H1 (cell line): ENCODE measurements around the gene FRY. TPM values are rescaled to one million over a fixed set of nuclear protein-coding genes. Genes with fewer than 3 reads are reported as not detected.

Experiments
- CTCF ChIA-PET: fragments of 300-600 bp; sonication (Branson Sonifier 250); formaldehyde crosslinking; loops from one replicate; lab custom pipeline; 2021; ENCODE audit not compliant: partially characterized antibody; lab: Charles Lee
- POLR2A ChIA-PET: fragments of 300-600 bp; sonication (Branson Sonifier 250); formaldehyde crosslinking; loops from one replicate; lab custom pipeline; 2021; ENCODE audit warnings: inconsistent platforms; ENCODE audit not compliant: partially characterized antibody; lab: Charles Lee
- DNase-seq, 2 experiments: peaks; one replicate each; pipeline versions ENCODE4 v3.0.0 to v3.0.0-alpha.2; 2010 to 2022; ENCODE audit warnings: low spot score in 2 of 2, low read depth in 1 of 2, mixed read lengths in 1 of 2
- FAIRE-seq: peaks from 2 replicates; lab custom pipeline; 2011; peaks lifted over from hg19 to GRCh38; lab: Jason Lieb, UNC
- H2AFZ ChIP-seq: 2 replicates; pipeline ENCODE4 v1.8.1; 2012; ENCODE audit warnings: low read length, inconsistent platforms
- H2AK5ac ChIP-seq: 2 replicates; pipeline ENCODE4 v1.6.1; 2013; ENCODE audit warnings: low read depth, low read length
- H2BK120ac ChIP-seq: replicated peaks from 2 replicates; pipeline ENCODE3; 2013; ENCODE audit warnings: low read depth, low read length, inconsistent platforms
- H2BK12ac ChIP-seq: 2 replicates; pipeline ENCODE4 v1.6.1; 2013; ENCODE audit warnings: low read depth, low read length
- H2BK15ac ChIP-seq: 2 replicates; pipeline ENCODE4 v1.6.1; 2013; ENCODE audit warnings: low read length
- H2BK20ac ChIP-seq: 2 replicates; pipeline ENCODE4 v1.6.1; 2013; ENCODE audit warnings: low read length
- H2BK5ac ChIP-seq: 2 replicates; pipeline ENCODE4 v1.6.1; 2013; ENCODE audit warnings: low read depth, low read length
- H3K14ac ChIP-seq: 2 replicates; pipeline ENCODE4 v1.6.1; 2013; ENCODE audit warnings: inconsistent platforms; ENCODE audit not compliant: insufficient read length
- H3K18ac ChIP-seq: 2 replicates; pipeline ENCODE4 v1.6.1; 2013; ENCODE audit warnings: low read length; ENCODE audit errors: extremely low read depth
- H3K23ac ChIP-seq: 2 replicates; pipeline ENCODE4 v1.6.1; 2013; ENCODE audit warnings: inconsistent platforms; ENCODE audit not compliant: insufficient read length
- H3K23me2 ChIP-seq: 2 replicates; pipeline ENCODE4 v1.6.1; 2013; ENCODE audit warnings: low read depth, low read length
- H3K27ac ChIP-seq: 2 replicates; pipeline ENCODE4 v1.6.1; 2011; ENCODE audit warnings: low read depth, low read length, inconsistent platforms
- H3K27me3 ChIP-seq, 4 experiments: replicated peaks in 1 of 4; 1 replicate in 1 of 4; 2 replicates in 3 of 4; pipeline versions ENCODE4 v1.6.1 to v1.8.1; 2011 to 2013; ENCODE audit warnings: low read length in 3 of 4, mild to moderate bottlenecking in 3 of 4, inconsistent platforms in 2 of 4, mixed read lengths in 2 of 4, moderate library complexity in 1 of 4; ENCODE audit not compliant: control insufficient read depth in 3 of 4, insufficient read depth in 3 of 4; ENCODE audit errors: extremely low read depth in 1 of 4
- H3K36me3 ChIP-seq, 4 experiments: 2 replicates each; pipeline versions ENCODE4 v1.6.1 to v1.8.1; 2011 to 2013; ENCODE audit warnings: mild to moderate bottlenecking in 4 of 4, low read length in 3 of 4, moderate library complexity in 2 of 4, control low read depth in 1 of 4, inconsistent platforms in 1 of 4; ENCODE audit not compliant: insufficient read depth in 4 of 4, control insufficient read depth in 2 of 4
- H3K4ac ChIP-seq: replicated peaks from 2 replicates; pipeline ENCODE3; 2013; ENCODE audit warnings: low read length, low read depth, mixed read lengths, inconsistent platforms; ENCODE audit not compliant: insufficient read length
- H3K4me1 ChIP-seq, 4 experiments: replicated peaks in 1 of 4; 1 replicate in 1 of 4; 2 replicates in 3 of 4; pipeline versions ENCODE4 v1.6.1 to v1.8.1; 2011 to 2013; ENCODE audit warnings: low read length in 3 of 4, inconsistent platforms in 2 of 4, mixed read lengths in 1 of 4; ENCODE audit not compliant: insufficient read depth in 4 of 4, control insufficient read depth in 3 of 4
- H3K4me2 ChIP-seq, 2 experiments: 2 replicates each; pipeline versions ENCODE4 v1.6.1 to v1.8.1; 2011 to 2013; ENCODE audit warnings: low read depth in 2 of 2, low read length in 2 of 2, control low read depth in 1 of 2, inconsistent platforms in 1 of 2, mild to moderate bottlenecking in 1 of 2; ENCODE audit not compliant: insufficient read depth in 1 of 2
- H3K4me3 ChIP-seq, 4 experiments: fragments of 200-600, 300-600 bp in 1 of 4; sonication (generic), shearing (Covaris generic), sonication (Bioruptor Twin) in 1 of 4; 2 replicates each; pipeline versions ENCODE4 v1.5.1 to v1.8.1; 2011 to 2016; ENCODE audit warnings: low read length in 4 of 4, low read depth in 3 of 4, control low read depth in 2 of 4, inconsistent platforms in 2 of 4, mild to moderate bottlenecking in 2 of 4, mixed read lengths in 1 of 4, moderate library complexity in 1 of 4; ENCODE audit not compliant: insufficient read depth in 2 of 4; ENCODE audit errors: extremely low read depth in 1 of 4
- H3K56ac ChIP-seq: replicated peaks from 2 replicates; pipeline ENCODE3; 2013; ENCODE audit warnings: low read depth, mild to moderate bottlenecking, mixed read lengths, low read length, inconsistent platforms; ENCODE audit not compliant: insufficient read length
- H3K79me1 ChIP-seq: 2 replicates; pipeline ENCODE4 v1.6.1; 2013; ENCODE audit warnings: low read depth, low read length, control low read depth
- H3K79me2 ChIP-seq, 2 experiments: 2 replicates each; pipeline versions ENCODE4 v1.6.1 to v1.8.1; 2012 to 2013; ENCODE audit warnings: low read length in 2 of 2, mild to moderate bottlenecking in 2 of 2, inconsistent platforms in 1 of 2; ENCODE audit not compliant: insufficient read depth in 2 of 2, control insufficient read depth in 1 of 2
- H3K9ac ChIP-seq, 4 experiments: replicated peaks in 1 of 4; 1 replicate in 1 of 4; 2 replicates in 3 of 4; pipeline versions ENCODE4 v1.6.1 to v1.8.1; 2011 to 2013; ENCODE audit warnings: low read depth in 3 of 4, low read length in 3 of 4, control low read depth in 2 of 4, mild to moderate bottlenecking in 2 of 4, moderate library complexity in 2 of 4, inconsistent platforms in 1 of 4; ENCODE audit errors: extremely low read depth in 1 of 4
- H3K9me3 ChIP-seq, 2 experiments: 2 replicates each; pipeline versions ENCODE4 v1.6.1 to v1.8.1; 2012 to 2013; ENCODE audit warnings: mild to moderate bottlenecking in 2 of 2, moderate library complexity in 2 of 2, control low read depth in 1 of 2, inconsistent platforms in 1 of 2, low read depth in 1 of 2, low read length in 1 of 2, mixed read lengths in 1 of 2; ENCODE audit not compliant: insufficient read depth in 2 of 2
- H4K20me1 ChIP-seq, 2 experiments: replicated peaks in 1 of 2; 2 replicates each; pipeline versions ENCODE3 to v1.8.1; 2011 to 2013; ENCODE audit warnings: inconsistent platforms in 2 of 2, low read length in 2 of 2, mild to moderate bottlenecking in 1 of 2; ENCODE audit not compliant: insufficient read depth in 2 of 2, control insufficient read depth in 1 of 2
- H4K5ac ChIP-seq: 2 replicates; pipeline ENCODE4 v1.6.1; 2013; ENCODE audit warnings: low read length, low read depth, mixed read lengths, inconsistent platforms; ENCODE audit not compliant: insufficient read length
- H4K8ac ChIP-seq: 2 replicates; pipeline ENCODE4 v1.8.0; 2013; ENCODE audit warnings: mild to moderate bottlenecking, moderate library complexity, low read length, inconsistent platforms; ENCODE audit not compliant: insufficient read depth; ENCODE audit errors: extremely low read depth
- H4K91ac ChIP-seq: replicated peaks from 2 replicates; pipeline ENCODE3; 2013; ENCODE audit warnings: low read length, mixed read lengths, inconsistent platforms; ENCODE audit not compliant: insufficient read length
- HDAC2 ChIP-seq, 2 experiments: fragments of 300-600 bp in 1 of 2; sonication (generic) in 1 of 2; IDR thresholded peaks; 2 replicates each; pipeline ENCODE4 v1.6.1; 2011 to 2012; ENCODE audit warnings: low read depth in 2 of 2, low read length in 2 of 2, mild to moderate bottlenecking in 2 of 2, moderate library complexity in 2 of 2, borderline replicate concordance in 1 of 2, inconsistent platforms in 1 of 2
- KDM1A ChIP-seq: fragments of 200-600, 300-600 bp; sonication (generic); IDR thresholded peaks from 2 replicates; pipeline ENCODE4 v1.7.1; 2016; ENCODE audit warnings: mild to moderate bottlenecking, low read length, borderline replicate concordance
- NANOG ChIP-seq: IDR thresholded peaks from 2 replicates; pipeline ENCODE4 v1.6.1; 2011; ENCODE audit warnings: low read length, low read depth, mild to moderate bottlenecking, inconsistent platforms; ENCODE audit not compliant: insufficient read depth, poor library complexity, severe bottlenecking
- NRF1 ChIP-seq: IDR thresholded peaks from 2 replicates; pipeline ENCODE4 v1.6.1; 2011; ENCODE audit warnings: mild to moderate bottlenecking, low read depth, low read length, improper control_type of control experiment
- POLR2A ChIP-seq, 2 experiments: IDR thresholded peaks; 1 replicate in 1 of 2; 2 replicates in 1 of 2; pipeline ENCODE4 v1.6.1; 2011; ENCODE audit warnings: low read depth in 2 of 2, low read length in 2 of 2, mild to moderate bottlenecking in 2 of 2; ENCODE audit errors: control extremely low read depth in 1 of 2
- RAD21 ChIP-seq, 2 experiments: IDR thresholded peaks in 1 of 2; conservative IDR thresholded peaks in 1 of 2; 2 replicates each; pipeline ENCODE4 v1.6.1; 2011; ENCODE audit warnings: low read depth in 2 of 2, low read length in 2 of 2, improper control_type of control experiment in 1 of 2, inconsistent platforms in 1 of 2, mild to moderate bottlenecking in 1 of 2, moderate library complexity in 1 of 2
- RXRA ChIP-seq: IDR thresholded peaks from 2 replicates; pipeline ENCODE4 v1.6.1; 2011; ENCODE audit warnings: low read depth, mild to moderate bottlenecking, low read length, moderate library complexity; ENCODE audit not compliant: insufficient read depth
- SIN3A ChIP-seq, 2 experiments: IDR thresholded peaks in 1 of 2; conservative IDR thresholded peaks in 1 of 2; 2 replicates each; pipeline ENCODE4 v1.6.1; 2011 to 2012; ENCODE audit warnings: low read length in 2 of 2, improper control_type of control experiment in 1 of 2, low read depth in 1 of 2, mild to moderate bottlenecking in 1 of 2
- SRF ChIP-seq: IDR thresholded peaks from 2 replicates; pipeline ENCODE4 v1.6.1; 2011; ENCODE audit warnings: mild to moderate bottlenecking, low read depth, low read length, moderate library complexity
- TAF1 ChIP-seq: IDR thresholded peaks from 2 replicates; pipeline ENCODE4 v1.6.1; 2011; ENCODE audit warnings: mild to moderate bottlenecking, low read depth, low read length
- TEAD4 ChIP-seq: IDR thresholded peaks from 2 replicates; pipeline ENCODE4 v1.6.1; 2012; ENCODE audit warnings: low read depth, low read length, inconsistent platforms, mixed read lengths
- WGBS, 2 experiments: shearing (Covaris generic) in 1 of 2; methylation state at CpG; one replicate each; pipeline versions ENCODE4 v1.1.6 to v1.1.7; 2013 to 2015; ENCODE audit warnings: low lambda C conversion rate in 2 of 2, mixed read lengths in 2 of 2, inconsistent platforms in 1 of 2, low coverage in 1 of 2, missing lambda C conversion rate in 1 of 2; ENCODE audit not compliant: insufficient replicate concordance in 2 of 2, insufficient coverage in 1 of 2, insufficient read length in 1 of 2; ENCODE audit errors: extremely low coverage in 1 of 2, missing lambda C conversion rate in 1 of 2; 5-methylcytosine and 5-hydroxymethylcytosine counted together
- polyA plus RNA-seq, 7 experiments: library from polyadenylated mRNA; depleted of rRNA in 3 of 7; stranded (reverse) in 5 of 7; unstranded in 2 of 7; fragments of >200 nt in 5 of 7; fragments of 200-250 nt in 2 of 7; gene quantifications; 1 replicate in 5 of 7; 2 replicates in 1 of 7; 4 replicates in 1 of 7; pipeline versions ENCODE4 v1.2.1 to v1.2.3, GENCODE V29; 2011 to 2013; ENCODE audit warnings: missing spikeins in 2 of 7, mixed read lengths in 2 of 7
- total RNA-seq: library from RNA; stranded (reverse); fragmentation: NEBNext Ultra II Directional; extraction: Animal tissue kit (Norgen Biotek cat#: 25700); gene quantifications from 2 replicates; pipeline ENCODE4 v1.2.1, GENCODE V29; 2021
- TF ChIP-seq, protein P1 (sequence below): IDR thresholded peaks from 2 replicates; pipeline ENCODE4 v1.6.1; 2012; ENCODE audit warnings: low read length, inconsistent platforms

Gene FRY
- total and polyA plus RNA-seq, 2 of the 8 experiments (the other 6 are each of a cell fraction or from before 2014, with no cell fraction given): 4.3 to 9.2 TPM

DNA sequence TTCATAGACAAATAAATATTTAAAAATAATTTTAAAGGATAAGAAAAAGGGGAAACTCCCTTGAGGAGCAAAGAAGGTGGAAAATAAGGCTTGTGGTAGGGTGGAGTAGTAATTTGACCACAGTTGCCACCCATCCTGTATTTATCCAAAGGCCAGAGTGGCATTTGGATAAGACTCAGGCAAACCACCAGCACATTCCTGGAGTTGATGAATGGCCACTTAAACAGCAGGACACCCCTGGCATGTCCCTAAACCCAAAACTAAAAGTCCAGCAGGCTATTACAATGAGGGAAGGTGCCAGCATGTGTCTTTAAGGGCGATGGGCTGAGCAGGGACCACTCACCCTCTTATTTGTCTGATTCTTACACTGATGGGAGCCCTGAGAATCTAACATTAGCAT is 9.8 kb upstream of the FRY start:
- CTCF ChIA-PET: interaction anchor here (1.1 kb wide), 2 partner anchors 92 to 112 kb away, joined by 3 read pairs; no protein-coding TSS in a partner anchor
- no peaks in the 10 kb centered on the region for H3K9me3 ChIP-seq
- no peak overlapping the region for H3K9ac ChIP-seq
- no peak overlapping the region for H3K4ac ChIP-seq
- H2AK5ac ChIP-seq: no peak overlapping the region
- H3K4me3 ChIP-seq: no peak overlapping the region
- no peaks in the 10 kb centered on the region; the same call in 1 of the 2 replicates for H3K23me2 ChIP-seq
- H2BK15ac ChIP-seq: no peak overlapping the region
- peaks cover 0 to 10% (median 5%) of the 10 kb centered on the region in 4 experiments; a peak in 3 of 7 replicates for H3K4me1 ChIP-seq
- FAIRE-seq (no peak), DNase-seq (no peak)
- H4K20me1 ChIP-seq: no peaks in the 10 kb centered on the region
- no peak overlapping the region for H2BK120ac ChIP-seq
- no peak overlapping the region for H3K56ac ChIP-seq
- H4K5ac ChIP-seq: no peak overlapping the region
- H3K27ac ChIP-seq: no peak overlapping the region
- no peak overlapping the region for H3K4me2 ChIP-seq
- no peak overlapping the region for H4K8ac ChIP-seq
- H3K36me3 ChIP-seq: no peaks in the 10 kb centered on the region
- no peak overlapping the region for H2BK5ac ChIP-seq
- H2BK20ac ChIP-seq: no peak overlapping the region
- 90% methylated on average over 1 of the region's 1 CpG; no CpG with 5 or more reads in 1 of the 2 experiments for WGBS, 2 experiments
- no peaks in the 10 kb centered on the region for H3K27me3 ChIP-seq
- no peak overlapping the region for H4K91ac ChIP-seq
- no peak overlapping the region for H3K23ac ChIP-seq
- no peak overlapping the region for H3K14ac ChIP-seq
- H3K79me2 ChIP-seq: no peaks in the 10 kb centered on the region
- H2AFZ ChIP-seq: no peak overlapping the region
- H2BK12ac ChIP-seq: no peak overlapping the region
- no peaks in the 10 kb centered on the region for H3K79me1 ChIP-seq
- POLR2A ChIA-PET: no interaction called here
- H3K18ac ChIP-seq: no peak overlapping the region
- no peak for TF ChIP-seq POLR2A (IDR thresholded peaks at IDR 0.05; ENCODE audit: control extremely low read depth in 1 of 2, low read depth in 2 of 2, low read length in 2 of 2)
- no peak for TF ChIP-seq NRF1
- TF ChIP-seq SIN3A (conservative IDR thresholded peaks at IDR 0.05 in 1 of 2, IDR thresholded peaks at IDR 0.05 in 1 of 2; ENCODE audit: low read depth in 1 of 2, low read length in 2 of 2): no peak
- no peak for TF ChIP-seq TAF1
- no peak for TF ChIP-seq KDM1A
- no peak for TF ChIP-seq SRF
- TF ChIP-seq NANOG: no peak
- no peak for TF ChIP-seq HDAC2 (IDR thresholded peaks at IDR 0.05; ENCODE audit: borderline replicate concordance in 1 of 2, low read depth in 2 of 2, low read length in 2 of 2)
- no peak for TF ChIP-seq RXRA
- TF ChIP-seq RAD21 (IDR thresholded peaks at IDR 0.05 in 1 of 2, conservative IDR thresholded peaks at IDR 0.05 in 1 of 2; ENCODE audit: low read depth in 2 of 2, low read length in 2 of 2): no peak
- TF ChIP-seq, protein P1, sequence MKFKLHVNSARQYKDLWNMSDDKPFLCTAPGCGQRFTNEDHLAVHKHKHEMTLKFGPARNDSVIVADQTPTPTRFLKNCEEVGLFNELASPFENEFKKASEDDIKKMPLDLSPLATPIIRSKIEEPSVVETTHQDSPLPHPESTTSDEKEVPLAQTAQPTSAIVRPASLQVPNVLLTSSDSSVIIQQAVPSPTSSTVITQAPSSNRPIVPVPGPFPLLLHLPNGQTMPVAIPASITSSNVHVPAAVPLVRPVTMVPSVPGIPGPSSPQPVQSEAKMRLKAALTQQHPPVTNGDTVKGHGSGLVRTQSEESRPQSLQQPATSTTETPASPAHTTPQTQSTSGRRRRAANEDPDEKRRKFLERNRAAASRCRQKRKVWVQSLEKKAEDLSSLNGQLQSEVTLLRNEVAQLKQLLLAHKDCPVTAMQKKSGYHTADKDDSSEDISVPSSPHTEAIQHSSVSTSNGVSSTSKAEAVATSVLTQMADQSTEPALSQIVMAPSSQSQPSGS: no peak
- no peak for TF ChIP-seq TEAD4
